HUES48 (cell line): Measurements from ENCODE around the gene SLC4A9.

Experiments
- H3K27ac ChIP-seq: one replicate; pipeline ENCODE4 v1.7.0; 2013; ENCODE audit warnings: low read depth, low read length, inconsistent platforms
- H3K27me3 ChIP-seq: 2 replicates; pipeline ENCODE4 v1.6.1; 2013; ENCODE audit warnings: mild to moderate bottlenecking, low read length; ENCODE audit not compliant: control insufficient read depth, insufficient read depth
- H3K36me3 ChIP-seq: 2 replicates; pipeline ENCODE4 v1.6.1; 2013; ENCODE audit warnings: low read length; ENCODE audit not compliant: control insufficient read depth, insufficient read depth
- H3K4me1 ChIP-seq: 2 replicates; pipeline ENCODE4 v1.6.1; 2013; ENCODE audit warnings: mild to moderate bottlenecking, low read length; ENCODE audit not compliant: control insufficient read depth, insufficient read depth
- H3K4me3 ChIP-seq: 2 replicates; pipeline ENCODE4 v1.5.1; 2013; ENCODE audit warnings: mild to moderate bottlenecking, low read depth, low read length
- H3K9ac ChIP-seq: 2 replicates; pipeline ENCODE4 v1.6.1; 2013; ENCODE audit warnings: mild to moderate bottlenecking, low read depth, low read length, moderate library complexity
- H3K9me3 ChIP-seq: 2 replicates; pipeline ENCODE4 v1.6.1; 2013; ENCODE audit warnings: low read length; ENCODE audit not compliant: control insufficient read depth, insufficient read depth

Gene SLC4A9

DNA sequence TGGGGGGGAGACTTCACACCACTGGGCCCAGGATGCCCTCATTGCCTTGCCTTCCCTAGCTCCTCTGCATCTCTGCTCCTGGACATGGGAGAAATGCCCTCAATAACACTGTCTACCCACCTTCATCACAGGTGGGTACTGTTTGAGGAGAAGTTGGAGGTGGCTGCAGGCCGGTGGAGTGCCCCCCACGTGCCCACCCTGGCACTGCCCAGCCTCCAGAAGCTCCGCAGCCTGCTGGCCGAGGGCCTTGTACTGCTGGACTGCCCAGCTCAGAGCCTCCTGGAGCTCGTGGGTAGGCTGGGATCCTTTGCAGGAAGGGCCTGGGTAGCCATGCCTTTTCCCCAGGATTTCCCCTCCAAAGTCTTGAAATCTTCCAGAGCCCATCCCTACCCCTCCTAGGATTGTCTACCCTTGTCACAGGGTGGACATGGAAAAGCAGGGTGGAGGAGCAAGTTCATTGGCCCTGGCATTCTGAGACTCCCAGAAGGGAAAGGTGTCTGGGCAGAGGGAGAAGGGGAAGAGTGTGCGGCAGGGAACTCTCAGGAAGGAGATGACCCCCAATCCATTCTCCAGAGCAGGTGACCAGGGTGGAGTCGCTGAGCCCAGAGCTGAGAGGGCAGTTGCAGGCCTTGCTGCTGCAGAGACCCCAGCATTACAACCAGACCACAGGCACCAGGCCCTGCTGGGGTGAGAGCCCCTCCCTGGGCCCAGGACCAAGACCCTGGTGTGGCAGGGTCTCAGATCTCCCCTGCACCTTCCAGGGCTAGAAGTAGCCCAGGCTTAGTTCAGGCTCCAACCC lies 886 bp downstream of the SLC4A9 start:
- H3K27ac ChIP-seq: no peak overlapping the region

DNA sequence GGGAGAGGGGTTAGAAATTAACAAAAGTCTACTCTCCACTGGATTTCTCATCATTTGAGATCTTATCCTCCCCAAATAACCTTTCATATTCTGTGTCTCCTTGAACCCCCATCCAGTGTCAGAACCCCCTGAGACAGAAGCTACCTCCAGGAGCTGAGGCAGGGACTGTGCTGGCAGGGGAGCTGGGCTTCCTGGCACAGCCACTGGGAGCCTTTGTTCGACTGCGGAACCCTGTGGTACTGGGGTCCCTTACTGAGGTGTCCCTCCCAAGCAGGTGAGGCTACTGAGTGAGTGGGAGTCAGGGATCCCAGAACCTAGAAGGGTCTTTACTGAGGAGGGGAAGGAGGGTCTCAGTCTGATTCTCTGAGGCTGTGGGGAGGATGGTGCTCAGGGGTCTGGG lies 1.9 kb downstream of the SLC4A9 start:
- Histone ChIP-seq H3K4me1 (no peaks in the 10 kb centered on the region; the same call in 1 of the 2 replicates), H3K9ac (no peak overlapping the region), H3K9me3 (no peaks in the 10 kb centered on the region), H3K27ac (no peak overlapping the region), H3K4me3 (no peak overlapping the region), H3K36me3 (no peaks in the 10 kb centered on the region), H3K27me3 (peaks cover 8% of the 10 kb centered on the region; the same call in 1 of the 2 replicates)

More for the DNA sequence above, 886 bp downstream of the SLC4A9 start:
- H3K4me1 ChIP-seq: no peaks in the 10 kb centered on the region; the same call in 1 of the 2 replicates
- H3K9me3 ChIP-seq: no peaks in the 10 kb centered on the region
- no peak overlapping the region for H3K9ac ChIP-seq
- H3K36me3 ChIP-seq: no peaks in the 10 kb centered on the region
- no peak overlapping the region for H3K4me3 ChIP-seq
- peaks cover 8% of the 10 kb centered on the region; the same call in 1 of the 2 replicates for H3K27me3 ChIP-seq

DNA sequence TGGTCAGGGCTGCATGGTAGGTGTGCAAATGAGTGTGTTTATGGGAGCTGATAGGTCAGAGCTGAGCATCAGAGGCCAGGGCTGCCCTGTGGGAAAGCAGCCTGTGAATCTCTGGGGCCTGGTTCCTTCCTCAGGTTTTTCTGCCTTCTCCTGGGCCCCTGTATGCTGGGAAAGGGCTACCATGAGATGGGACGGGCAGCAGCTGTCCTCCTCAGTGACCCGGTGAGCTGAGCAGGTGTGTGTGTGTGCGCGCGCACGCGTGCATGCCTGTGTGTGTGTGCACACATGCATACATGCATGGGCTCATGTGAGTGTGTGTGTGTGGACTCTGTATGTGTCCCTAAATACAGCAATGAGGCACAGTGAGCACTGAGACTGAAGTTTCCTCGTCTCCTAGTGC lies 2.3 kb downstream of the SLC4A9 start:
- H3K4me3 ChIP-seq: no peak overlapping the region
- H3K9me3 ChIP-seq: no peaks in the 10 kb centered on the region
- H3K36me3 ChIP-seq: no peaks in the 10 kb centered on the region
- peaks cover 8% of the 10 kb centered on the region; the same call in 1 of the 2 replicates for H3K27me3 ChIP-seq
- H3K9ac ChIP-seq: no peak overlapping the region
- H3K4me1 ChIP-seq: no peaks in the 10 kb centered on the region; the same call in 1 of the 2 replicates
- H3K27ac ChIP-seq: no peak overlapping the region

DNA sequence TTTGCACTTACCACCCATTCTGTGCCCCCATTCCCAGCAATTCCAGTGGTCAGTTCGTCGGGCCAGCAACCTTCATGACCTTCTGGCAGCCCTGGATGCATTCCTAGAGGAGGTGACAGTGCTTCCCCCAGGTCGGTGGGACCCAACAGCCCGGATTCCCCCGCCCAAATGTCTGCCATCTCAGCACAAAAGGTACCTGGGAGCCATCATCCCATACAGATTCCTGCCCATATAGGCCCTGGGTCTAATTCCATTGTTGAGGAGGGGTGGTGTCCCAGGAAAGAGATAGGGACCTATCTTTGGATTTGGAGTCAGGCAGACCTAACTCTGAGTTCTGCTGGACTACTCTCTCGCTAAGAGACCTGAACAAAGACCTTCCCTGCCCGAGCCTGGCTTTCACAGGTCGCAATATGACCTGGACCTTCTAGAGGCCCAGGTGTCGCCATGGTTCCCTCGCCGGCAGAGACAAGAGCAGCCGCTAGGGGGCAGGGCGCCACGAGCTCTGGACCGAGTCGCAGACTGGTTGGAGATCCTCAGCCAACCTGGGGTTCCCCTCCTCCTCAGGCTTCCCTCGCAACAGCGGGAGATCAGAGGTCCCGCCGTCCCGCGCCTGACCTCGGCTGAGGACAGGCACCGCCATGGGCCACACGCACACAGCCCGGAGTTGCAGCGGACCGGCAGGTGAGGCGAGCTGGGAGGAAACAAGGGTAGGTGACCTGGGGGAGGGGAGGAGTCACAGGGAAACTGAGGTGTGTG lies 3.1 kb downstream of the SLC4A9 start:
- Histone ChIP-seq H3K36me3 (no peaks in the 10 kb centered on the region), H3K4me1 (no peaks in the 10 kb centered on the region; the same call in 1 of the 2 replicates), H3K27me3 (peaks cover 8% of the 10 kb centered on the region; the same call in 1 of the 2 replicates), H3K9ac (peak overlapping the region; percentile 61), H3K4me3 (peak overlapping the region; percentile 68), H3K27ac (no peak overlapping the region), H3K9me3 (no peaks in the 10 kb centered on the region)

DNA sequence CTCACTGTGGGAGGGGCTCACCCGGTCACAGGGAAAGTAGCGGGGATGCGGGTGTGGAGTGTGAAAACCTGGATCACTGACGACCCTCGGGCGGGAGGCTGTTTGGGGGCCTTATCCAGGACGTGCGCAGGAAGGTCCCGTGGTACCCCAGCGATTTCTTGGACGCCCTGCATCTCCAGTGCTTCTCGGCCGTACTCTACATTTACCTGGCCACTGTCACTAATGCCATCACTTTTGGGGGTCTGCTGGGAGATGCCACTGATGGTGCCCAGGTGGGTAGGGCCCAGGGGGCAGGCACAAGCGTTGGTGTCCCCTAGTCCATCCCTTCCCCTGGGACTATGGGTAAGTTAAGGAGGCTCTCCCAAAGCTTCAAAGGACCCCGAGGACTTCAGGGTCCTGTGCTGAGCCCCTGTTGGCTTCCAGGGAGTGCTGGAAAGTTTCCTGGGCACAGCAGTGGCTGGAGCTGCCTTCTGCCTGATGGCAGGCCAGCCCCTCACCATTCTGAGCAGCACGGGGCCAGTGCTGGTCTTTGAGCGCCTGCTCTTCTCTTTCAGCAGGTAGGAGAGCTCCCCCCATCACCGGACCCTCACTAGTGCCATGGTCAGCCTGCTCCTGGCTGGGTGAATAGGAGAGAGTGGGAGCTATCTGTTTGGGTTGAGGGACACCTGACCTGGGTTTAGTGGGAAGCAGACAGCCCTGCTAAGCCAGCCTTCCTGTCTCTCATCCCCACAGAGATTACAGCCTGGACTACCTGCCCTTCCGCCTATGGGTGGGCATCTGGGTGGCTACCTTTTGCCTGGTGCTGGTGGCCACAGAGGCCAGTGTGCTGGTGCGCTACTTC lies 3.9 kb downstream of the SLC4A9 start:
- no peak overlapping the region for H3K27ac ChIP-seq
- peak overlapping the region; percentile 61 for H3K9ac ChIP-seq
- H3K4me1 ChIP-seq: no peaks in the 10 kb centered on the region; the same call in 1 of the 2 replicates
- H3K27me3 ChIP-seq: peaks cover 8% of the 10 kb centered on the region; the same call in 1 of the 2 replicates
- H3K4me3 ChIP-seq: peak overlapping the region; percentile 68
- H3K9me3 ChIP-seq: no peaks in the 10 kb centered on the region
- no peaks in the 10 kb centered on the region for H3K36me3 ChIP-seq

DNA sequence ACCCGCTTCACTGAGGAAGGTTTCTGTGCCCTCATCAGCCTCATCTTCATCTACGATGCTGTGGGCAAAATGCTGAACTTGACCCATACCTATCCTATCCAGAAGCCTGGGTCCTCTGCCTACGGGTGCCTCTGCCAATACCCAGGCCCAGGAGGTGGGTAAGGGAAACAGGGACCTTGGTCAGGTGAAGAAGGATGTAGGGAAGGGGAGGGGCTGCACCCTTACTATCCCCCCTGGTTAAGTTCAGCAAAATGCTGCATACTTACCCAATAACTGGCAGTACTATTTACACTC lies 4.4 kb downstream of the SLC4A9 start:
- Histone ChIP-seq H3K4me3 (no peak overlapping the region), H3K36me3 (no peaks in the 10 kb centered on the region)

GRCh38 chr5:140365282-140365681 lies 5.3 kb downstream of the SLC4A9 start:
- no peak overlapping the region for H3K9ac ChIP-seq
- H3K27me3 ChIP-seq: peaks cover 8% of the 10 kb centered on the region; the same call in 1 of the 2 replicates
- no peaks in the 10 kb centered on the region; the same call in 1 of the 2 replicates for H3K4me1 ChIP-seq
- H3K27ac ChIP-seq: no peak overlapping the region
- H3K9me3 ChIP-seq: no peaks in the 10 kb centered on the region
- H3K4me3 ChIP-seq: no peak overlapping the region
- H3K36me3 ChIP-seq: no peaks in the 10 kb centered on the region

More for the DNA sequence above, 4.4 kb downstream of the SLC4A9 start:
- no peak overlapping the region for H3K27ac ChIP-seq
- peaks cover 8% of the 10 kb centered on the region; the same call in 1 of the 2 replicates for H3K27me3 ChIP-seq
- H3K9me3 ChIP-seq: no peaks in the 10 kb centered on the region
- H3K4me1 ChIP-seq: no peaks in the 10 kb centered on the region; the same call in 1 of the 2 replicates
- H3K9ac ChIP-seq: no peak overlapping the region

DNA sequence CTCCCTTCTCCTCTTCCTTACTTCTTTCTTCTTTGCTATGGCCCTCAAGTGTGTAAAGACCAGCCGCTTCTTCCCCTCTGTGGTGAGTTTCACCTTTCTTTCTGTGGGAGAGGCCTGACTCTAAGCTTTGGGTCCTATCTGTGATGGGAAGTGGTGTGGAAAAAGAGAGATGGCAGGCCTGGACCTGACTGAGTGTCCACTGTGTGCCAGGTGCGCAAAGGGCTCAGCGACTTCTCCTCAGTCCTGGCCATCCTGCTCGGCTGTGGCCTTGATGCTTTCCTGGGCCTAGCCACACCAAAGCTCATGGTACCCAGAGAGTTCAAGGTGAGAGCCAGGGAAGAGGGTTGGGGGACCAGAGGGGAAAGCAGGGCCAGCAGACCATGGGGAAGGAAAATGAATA lies 5.9 kb downstream of the SLC4A9 start:
- Histone ChIP-seq H3K4me3 (no peak overlapping the region), H3K27me3 (peaks cover 8% of the 10 kb centered on the region; the same call in 1 of the 2 replicates), H3K27ac (no peak overlapping the region), H3K9me3 (no peaks in the 10 kb centered on the region), H3K9ac (no peak overlapping the region), H3K4me1 (no peaks in the 10 kb centered on the region; the same call in 1 of the 2 replicates), H3K36me3 (no peaks in the 10 kb centered on the region)

DNA sequence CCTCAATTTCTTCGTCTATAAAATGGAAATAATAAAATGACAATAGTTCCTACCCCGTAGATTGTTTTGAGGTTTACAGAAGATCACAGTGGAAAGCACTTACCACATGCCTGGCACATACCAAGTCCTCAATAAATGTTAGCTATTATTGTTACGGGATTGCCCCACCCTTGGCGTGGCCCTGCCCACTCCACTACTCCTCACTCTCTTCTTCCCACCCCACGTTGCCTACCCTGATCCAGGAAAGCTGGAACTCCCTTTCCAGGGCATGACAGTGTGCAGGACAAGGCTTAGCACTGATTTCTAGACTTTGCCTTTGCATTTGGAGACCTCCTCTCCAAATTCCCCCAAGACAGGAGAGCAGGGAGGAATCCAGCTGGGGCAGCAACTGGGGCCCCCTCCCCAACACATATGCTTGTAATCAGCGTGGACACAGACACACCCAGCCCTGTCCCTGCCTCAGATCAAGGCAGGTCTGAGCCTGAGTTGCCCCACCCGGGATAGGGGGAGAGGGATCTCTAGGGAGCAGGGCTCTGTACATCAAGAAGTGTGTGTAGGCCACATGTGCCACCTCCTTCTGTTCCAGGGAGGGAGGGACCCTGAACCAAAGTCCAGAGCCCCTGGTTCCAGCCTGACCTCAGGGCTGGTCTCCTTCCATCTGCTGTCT lies 6.7 kb downstream of the SLC4A9 start:
- Histone ChIP-seq H3K36me3 (no peaks in the 10 kb centered on the region), H3K4me1 (no peaks in the 10 kb centered on the region; the same call in 1 of the 2 replicates), H3K27ac (no peak overlapping the region), H3K9me3 (no peaks in the 10 kb centered on the region), H3K27me3 (peaks cover 8% of the 10 kb centered on the region; the same call in 1 of the 2 replicates), H3K9ac (no peak overlapping the region), H3K4me3 (no peak overlapping the region)
